Activated CD8-positive, alpha-beta memory T cell treated with anti-CD3 and anti-CD28 coated beads for 1 hour (primary cell): Measurements from ENCODE around the gene ZNF248.
"Not testable (repeated sequence)": the region's sequence is repeated elsewhere in the genome, so short reads cannot be mapped to it uniquely, and the experiment has no call there.

ENCODE experiments used
- DNase-seq, 2 donors: peaks; one replicate each; pipeline ENCODE4 v3.0.0-alpha.2; 2020; ENCODE audit warnings: low read depth in 1 of 2; ENCODE audit errors: extremely low read depth in 1 of 2

The ZNF248 gene

GRCh38 chr10:37857287-37858211 lies at the start of gene ZNF248:
Gene ZNF248, minus strand, starts transcription at chr10:37857610. Its CDS starts 1,300 bp downstream, at chr10:37856310.
- DNase-seq, result peak; percentile 80 to 89

- DNase-seq, result no peak
Measured at GRCh38 chr10:37906382-37906781, 49.0 kb upstream of the ZNF248 start.

GRCh38 chr10:37896436-37896835 lies 39.0 kb upstream of the ZNF248 start:
- DNase-seq, result no peak

DNA sequence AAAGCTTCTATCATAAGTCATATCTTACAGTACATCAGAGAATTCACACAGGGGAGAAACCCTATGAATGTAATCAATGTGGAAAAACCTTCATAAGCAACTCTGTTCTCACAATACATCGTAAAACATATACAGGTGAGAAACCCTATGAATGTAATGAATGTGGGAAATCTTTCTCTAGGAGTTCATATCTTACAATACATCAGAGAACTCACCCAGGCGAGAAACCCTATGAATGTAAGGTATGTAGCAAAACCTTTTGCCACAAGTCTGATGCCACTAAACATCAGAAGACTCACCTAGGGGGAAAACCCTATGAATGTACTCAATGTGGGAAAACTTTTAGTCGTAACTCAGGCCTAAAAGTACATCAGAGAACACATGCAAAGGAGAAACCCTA lies 38.3 kb upstream of the ZNF248 start:
- no peak for DNase-seq

DNA sequence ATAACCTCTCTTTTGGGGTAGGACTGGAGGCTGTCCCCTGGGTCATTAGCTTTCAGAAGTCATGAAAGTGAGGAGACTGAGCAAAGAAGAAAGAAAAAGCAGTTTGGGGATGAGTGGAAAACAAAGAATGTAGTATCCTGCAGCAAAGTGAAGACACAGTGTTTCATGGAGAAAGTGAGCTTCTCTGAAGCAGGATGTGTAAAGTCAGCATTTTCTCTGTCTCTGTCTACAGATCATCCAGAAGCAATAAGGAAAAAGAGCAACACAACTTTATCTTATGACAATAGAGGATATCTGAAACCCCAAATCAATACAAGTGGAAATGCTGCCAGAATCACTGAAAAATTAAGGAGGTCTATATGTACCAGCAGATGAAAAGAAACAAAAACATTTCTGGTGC lies 28.4 kb upstream of the ZNF248 start:
- DNase-seq, result no peak

- DNase-seq, result no peak
Measured at GRCh38 chr10:37872955-37873354, 15.5 kb upstream of the ZNF248 start.

GRCh38 chr10:37872283-37872682 lies 14.9 kb upstream of the ZNF248 start:
- no peak for DNase-seq

DNA sequence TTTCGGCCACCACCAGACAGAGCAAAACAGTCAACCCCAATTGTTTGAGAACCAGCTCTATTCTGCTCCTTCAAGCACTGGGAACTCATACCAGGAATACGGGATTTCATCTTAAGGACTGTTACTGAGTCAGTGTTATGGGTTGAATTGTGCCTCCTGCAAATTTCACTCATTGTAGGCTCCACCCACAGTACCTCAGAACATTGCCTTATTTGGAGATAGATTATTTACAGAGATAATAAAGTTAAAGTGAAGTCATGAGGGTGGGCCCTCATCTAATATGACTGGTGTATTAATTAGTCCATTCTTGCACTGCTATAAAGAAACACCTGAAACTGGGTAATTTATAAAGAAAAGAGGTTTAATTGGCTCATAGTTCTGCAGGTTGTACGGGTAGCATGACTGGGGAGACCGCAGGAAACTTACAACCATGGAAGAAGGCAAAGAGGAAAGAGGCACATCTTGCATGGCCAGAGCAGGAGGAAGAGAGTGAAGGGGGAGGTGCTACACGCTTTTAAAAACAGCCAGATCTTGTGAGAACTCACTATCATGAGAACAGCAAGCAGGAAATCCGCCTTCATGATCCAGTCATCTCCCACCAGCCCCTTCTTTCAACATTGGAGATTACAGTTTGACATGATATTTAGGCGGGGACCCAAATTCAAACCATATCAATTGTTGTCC lies 14.3 kb upstream of the ZNF248 start:
- DNase-seq, result no peak

- DNase-seq, result no peak
Measured at GRCh38 chr10:37871143-37871542, 13.7 kb upstream of the ZNF248 start.

DNA sequence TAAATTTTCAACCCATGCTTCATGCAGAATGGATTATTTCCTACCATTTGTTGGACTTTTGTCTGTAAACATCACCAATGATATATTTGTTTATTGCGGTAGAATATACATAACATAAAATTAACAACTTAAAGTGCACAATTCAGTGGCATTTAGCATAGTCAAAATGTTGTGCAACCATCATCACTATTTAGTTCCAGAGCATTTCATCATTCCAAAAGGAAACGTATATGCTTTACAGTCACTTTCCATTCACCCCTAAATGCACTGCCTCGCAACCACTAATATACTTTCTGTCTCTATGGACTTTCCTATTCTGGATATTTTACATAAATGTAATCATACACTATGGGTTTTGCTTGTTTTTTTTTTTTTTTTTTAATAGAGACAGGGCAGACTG lies 11.4 kb upstream of the ZNF248 start:
- no peak for DNase-seq

DNA sequence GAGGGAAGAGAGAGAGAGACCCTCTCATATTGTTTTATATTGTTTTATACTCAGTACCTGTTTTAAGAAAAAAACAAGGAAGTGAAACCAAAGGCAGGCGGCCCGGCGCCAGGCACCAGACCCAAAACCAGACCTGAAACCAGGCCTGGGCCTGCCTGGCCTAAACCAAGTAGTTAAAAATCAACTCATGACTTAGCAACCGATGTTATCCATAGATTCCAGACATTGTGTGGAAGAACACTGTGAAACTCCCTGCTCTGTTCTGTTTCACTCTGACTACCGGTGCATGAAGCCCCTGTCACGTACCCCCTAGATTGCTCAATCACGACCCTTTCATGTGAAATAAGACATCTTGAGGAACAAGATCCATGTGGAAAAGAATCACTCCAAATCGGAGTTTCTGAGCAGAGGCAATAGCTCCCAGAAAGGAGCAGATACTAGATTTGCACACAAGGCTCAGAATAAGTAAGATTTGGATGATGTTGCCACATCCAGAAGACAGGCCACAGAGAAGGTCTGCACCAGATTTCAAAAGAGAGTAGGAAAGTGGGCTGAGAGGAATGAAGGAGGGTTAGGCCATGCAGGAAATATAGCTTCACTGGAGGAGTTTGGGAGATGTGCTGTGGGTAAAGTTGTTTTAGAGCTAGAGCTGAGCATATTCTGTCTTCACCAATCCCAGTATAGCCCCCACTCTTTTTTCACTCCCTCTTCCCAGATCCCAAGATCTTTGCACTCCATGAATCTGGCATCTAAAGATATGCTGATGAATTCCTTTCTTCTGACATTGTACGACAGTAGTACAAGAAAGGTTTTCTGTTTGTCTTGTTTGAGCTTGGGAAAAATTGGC lies 8.8 kb upstream of the ZNF248 start:
- no peak for DNase-seq

DNA sequence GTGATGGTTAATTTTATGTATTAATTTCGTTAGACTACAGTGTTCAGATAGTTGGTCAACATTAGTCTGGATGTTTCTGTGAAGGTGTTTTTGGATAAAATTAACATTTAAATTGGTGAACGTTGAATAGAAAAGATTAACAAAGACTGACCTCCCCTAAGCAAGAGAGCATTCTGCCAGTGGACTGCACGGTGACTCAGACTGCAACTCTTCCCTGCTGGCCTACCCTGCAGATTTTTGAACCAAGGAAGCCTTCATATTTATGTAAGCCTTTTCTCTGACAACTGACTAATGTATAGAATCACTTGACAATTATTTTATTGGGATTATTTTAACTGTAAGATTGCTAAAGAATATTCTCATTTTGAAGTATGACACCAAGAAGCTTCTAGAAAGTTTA lies 7.9 kb upstream of the ZNF248 start:
- no peak for DNase-seq

- DNase-seq, result no peak
Measured at GRCh38 chr10:37860494-37861190, 3.2 kb upstream of the ZNF248 start.

GRCh38 chr10:37859270-37859669 lies 1.9 kb upstream of the ZNF248 start:
- not testable (repeated sequence) for DNase-seq

- DNase-seq, result no peak
Measured at GRCh38 chr10:37856881-37857286, 526 bp downstream of the ZNF248 start.

DNA sequence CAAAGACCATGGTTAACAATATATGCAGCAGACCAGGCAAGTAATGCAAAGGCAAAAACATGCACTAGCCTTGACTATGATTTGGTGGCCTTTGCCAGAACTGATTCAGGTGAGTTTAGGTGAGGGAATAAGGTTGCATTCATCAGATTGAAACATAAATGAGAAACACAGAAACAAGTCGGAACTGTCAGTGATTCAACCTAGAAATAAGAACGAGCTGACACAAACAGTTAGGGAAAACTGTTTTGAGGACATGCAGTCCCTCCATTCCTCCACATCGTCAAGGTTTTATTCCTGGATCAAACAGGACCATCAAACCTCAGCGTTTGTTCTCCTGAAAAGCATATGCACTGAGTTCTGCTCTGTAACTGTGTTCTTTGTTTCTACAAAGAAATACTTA lies 1.8 kb downstream of the ZNF248 start:
- DNase-seq, result no peak

GRCh38 chr10:37854626-37855025 lies 2.8 kb downstream of the ZNF248 start:
- no peak for DNase-seq

- DNase-seq, result no peak
Measured at GRCh38 chr10:37844644-37845043, 12.8 kb downstream of the ZNF248 start.

GRCh38 chr10:37839243-37839642 lies 18.2 kb downstream of the ZNF248 start:
- DNase-seq, result no peak

GRCh38 chr10:37831495-37832333 lies 25.7 kb downstream of the ZNF248 start:
- DNase-seq, result no peak
